HCT116 (cell line): ENCODE measurements around the gene METTL27. TPM values are rescaled to one million over a fixed set of nuclear protein-coding genes. Genes with fewer than 3 reads are reported as not detected.

Source experiments
- ATAC-seq: fragments of 200-7000 bp; cut with Tn5 transposase; 2 replicates; pipeline ENCODE4 v1.9.1; 2020; ENCODE audit warnings: mild to moderate bottlenecking, moderate library complexity
- BruUV-seq: library from RNA; stranded (reverse); fragments of 400-500 nt; replicated peaks from 2 replicates; lab custom pipeline; 2021; lab: Mats Ljungman, UMichigan
- CTCF ChIA-PET: fragments of 300-600 bp; sonication (Branson Sonifier 250); formaldehyde crosslinking; loops from one replicate; lab custom pipeline; 2021; ENCODE audit warnings: antibody characterized with exemption; lab: Charles Lee
- POLR2A ChIA-PET: fragments of 300-600, 350-600 bp; sonication (Branson Sonifier 250); formaldehyde crosslinking; loops from one replicate; lab custom pipeline; 2021; ENCODE audit warnings: antibody characterized with exemption; lab: Charles Lee
- RAD21 ChIA-PET, 2 experiments: fragments of 300-600 bp; sonication (Branson Sonifier 250); formaldehyde crosslinking; loops; one replicate each; lab custom pipeline; 2023; ENCODE audit warnings: low total read pairs in 2 of 2; ENCODE audit not compliant: uncharacterized antibody in 2 of 2, unreplicated experiment in 2 of 2, low non-redundant PET in 1 of 2; lab: Charles Lee
- DNase-seq: peaks from one replicate; pipeline ENCODE4 v3.0.0-alpha.2; 2010; ENCODE audit warnings: low read depth, low spot score
- H2AFZ ChIP-seq: fragments of 200-600 bp; shearing (Covaris generic), sonication (generic); 2 replicates; pipeline ENCODE4 v1.6.1; 2017; ENCODE audit warnings: low read depth, mixed run types, mixed read lengths, antibody characterized with exemption, low read length; ENCODE audit not compliant: poor library complexity, severe bottlenecking
- H3K27ac ChIP-seq: 2 replicates; pipeline ENCODE4 v1.5.1; 2012; ENCODE audit warnings: low read depth, low read length
- H3K27me3 ChIP-seq: fragments of 200-600 bp; sonication (generic); 2 replicates; pipeline ENCODE4 v1.6.1; 2016; ENCODE audit warnings: mixed run types, low read length, mixed read lengths; ENCODE audit not compliant: insufficient read depth
- H3K36me3 ChIP-seq, 2 experiments: fragments of 200-500 bp in 1 of 2; fragments of 200-600 bp in 1 of 2; sonication (Bioruptor generic) in 1 of 2; sonication (generic) in 1 of 2; 2 replicates each; pipeline versions ENCODE4 v1.5.1 to v1.6.1; 2014 to 2016; ENCODE audit warnings: low read length in 2 of 2, inconsistent platforms in 1 of 2, mixed read lengths in 1 of 2, mixed run types in 1 of 2; ENCODE audit not compliant: insufficient read depth in 2 of 2, control insufficient read depth in 1 of 2
- H3K4me1 ChIP-seq, 2 experiments: fragments of 200-600 bp in 1 of 2; sonication (generic) in 1 of 2; 2 replicates each; pipeline versions ENCODE4 v1.5.1 to v1.6.1; 2012 to 2017; ENCODE audit warnings: low read length in 2 of 2, inconsistent platforms in 1 of 2, mild to moderate bottlenecking in 1 of 2, mixed read lengths in 1 of 2, mixed run types in 1 of 2, moderate library complexity in 1 of 2; ENCODE audit not compliant: insufficient read depth in 2 of 2, control insufficient read depth in 1 of 2
- H3K4me2 ChIP-seq: fragments of 200-600 bp; sonication (generic); 2 replicates; pipeline ENCODE4 v1.6.1; 2017; ENCODE audit warnings: mixed run types, low read length, mixed read lengths
- H3K4me3 ChIP-seq, 2 experiments: fragments of 200-600 bp in 1 of 2; sonication (generic) in 1 of 2; replicated peaks in 1 of 2; 2 replicates each; pipeline ENCODE4 v1.5.1; 2011 to 2016; ENCODE audit warnings: low read length in 2 of 2, control low read depth in 1 of 2, low read depth in 1 of 2, mild to moderate bottlenecking in 1 of 2, mixed read lengths in 1 of 2, mixed run types in 1 of 2
- H3K79me2 ChIP-seq: fragments of 200-600 bp; sonication (generic); 2 replicates; pipeline ENCODE4 v1.6.1; 2017; ENCODE audit warnings: mild to moderate bottlenecking, mixed run types, low read length, moderate library complexity, mixed read lengths; ENCODE audit not compliant: insufficient read depth
- H3K9ac ChIP-seq: fragments of 200-600 bp; sonication (generic); 2 replicates; pipeline ENCODE4 v1.6.1; 2016; ENCODE audit warnings: low read length, mixed read lengths
- H3K9me2 ChIP-seq: fragments of 200-600 bp; sonication (generic), shearing (Covaris generic); 2 replicates; pipeline ENCODE4 v1.6.1; 2017; ENCODE audit warnings: mixed run types, mild to moderate bottlenecking, moderate library complexity; ENCODE audit not compliant: insufficient read depth
- H3K9me3 ChIP-seq, 2 experiments: fragments of 200-500 bp in 1 of 2; fragments of 200-600 bp in 1 of 2; sonication (Bioruptor generic) in 1 of 2; sonication (generic) in 1 of 2; 2 replicates each; pipeline ENCODE4 v1.6.1; 2014 to 2017; ENCODE audit warnings: low read length in 2 of 2, mixed read lengths in 2 of 2, inconsistent platforms in 1 of 2, low read depth in 1 of 2, mild to moderate bottlenecking in 1 of 2, mixed run types in 1 of 2, moderate library complexity in 1 of 2; ENCODE audit not compliant: control insufficient read depth in 1 of 2, insufficient read depth in 1 of 2
- H4K20me1 ChIP-seq: fragments of 200-600 bp; sonication (generic), shearing (Covaris generic); 2 replicates; pipeline ENCODE4 v1.6.1; 2017; ENCODE audit warnings: mixed run types, mild to moderate bottlenecking, moderate library complexity; ENCODE audit not compliant: insufficient read depth
- EGR1 ChIP-seq: IDR thresholded peaks from 2 replicates; pipeline ENCODE4 v1.6.1; 2012; ENCODE audit warnings: low read depth
- POLR2A ChIP-seq: IDR thresholded peaks from 2 replicates; pipeline ENCODE4 v1.7.0; 2011; ENCODE audit warnings: borderline replicate concordance; ENCODE audit not compliant: insufficient read depth, insufficient read length; ENCODE audit errors: extremely low read depth
- POLR2AphosphoS5 ChIP-seq: IDR thresholded peaks from 2 replicates; pipeline ENCODE4 v1.6.1; 2011; ENCODE audit warnings: mild to moderate bottlenecking, low read depth, low read length, moderate library complexity
- ZFX ChIP-seq: fragments of 450-650 bp; IDR thresholded peaks from 2 replicates; pipeline ENCODE4 v1.6.1; 2017
- intact Hi-C: fragments of 100-400 bp; cut with micrococcal nuclease; formaldehyde crosslinking; loops from 2 replicates; pipeline ENCODE4 v1.10.0; 2022
- total RNA-seq: library from RNA; stranded (reverse); gene quantifications from one replicate; pipeline ENCODE4 v1.2.1, GENCODE V29; 2021; ENCODE audit not compliant: unreplicated experiment
- TF ChIP-seq, protein P1 (sequence below): IDR thresholded peaks from 2 replicates; pipeline ENCODE4 v1.6.1; 2012

METTL27 gene
- total RNA-seq, 1 experiment from 2014 or later, result 30.4 TPM

DNA sequence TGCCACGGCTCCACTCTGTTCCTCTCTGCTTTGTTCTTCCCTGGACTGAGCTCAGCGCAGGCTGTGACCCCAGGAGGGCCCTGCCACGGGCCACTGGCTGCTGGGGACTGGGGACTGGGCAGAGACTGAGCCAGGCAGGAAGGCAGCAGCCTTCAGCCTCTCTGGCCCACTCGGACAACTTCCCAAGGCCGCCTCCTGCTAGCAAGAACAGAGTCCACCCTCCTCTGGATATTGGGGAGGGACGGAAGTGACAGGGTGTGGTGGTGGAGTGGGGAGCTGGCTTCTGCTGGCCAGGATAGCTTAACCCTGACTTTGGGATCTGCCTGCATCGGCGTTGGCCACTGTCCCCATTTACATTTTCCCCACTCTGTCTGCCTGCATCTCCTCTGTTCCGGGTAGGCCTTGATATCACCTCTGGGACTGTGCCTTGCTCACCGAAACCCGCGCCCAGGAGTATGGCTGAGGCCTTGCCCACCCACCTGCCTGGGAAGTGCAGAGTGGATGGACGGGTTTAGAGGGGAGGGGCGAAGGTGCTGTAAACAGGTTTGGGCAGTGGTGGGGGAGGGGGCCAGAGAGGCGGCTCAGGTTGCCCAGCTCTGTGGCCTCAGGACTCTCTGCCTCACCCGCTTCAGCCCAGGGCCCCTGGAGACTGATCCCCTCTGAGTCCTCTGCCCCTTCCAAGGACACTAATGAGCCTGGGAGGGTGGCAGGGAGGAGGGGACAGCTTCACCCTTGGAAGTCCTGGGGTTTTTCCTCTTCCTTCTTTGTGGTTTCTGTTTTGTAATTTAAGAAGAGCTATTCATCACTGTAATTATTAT is 10.3 kb downstream of the METTL27 start:
- Histone ChIP-seq H3K36me3 (0 out of 4 replicates have a peak, but pooled peaks cover 0 to 7% of the 10 kb centered on the region in 2 experiments), H3K4me2 (peak overlapping the region; percentile 99), H3K4me3 (peak overlapping the region; percentile 93 to 96), H3K9ac (peak overlapping the region; percentile 99), H3K27ac (peak overlapping the region; percentile 96), H4K20me1 (no peaks in the 10 kb centered on the region), H3K4me1 (peaks cover 54 to 78% of the 10 kb centered on the region in 2 experiments), H3K9me3 (no peaks in the 10 kb centered on the region), H2AFZ (no peak overlapping the region), H3K9me2 (no peaks in the 10 kb centered on the region), H3K79me2 (peaks cover 23% of the 10 kb centered on the region), H3K27me3 (no peaks in the 10 kb centered on the region)
- ATAC-seq, result peak; percentile 55
- BruUV-seq, result TSS peak; percentile 43
- CTCF ChIA-PET, result interaction anchor here (1.0 to 1.9 kb wide), 6 partner anchors 21 to 147 kb away, joined by 3 to 8 read pairs (median 4); no protein-coding TSS in a partner anchor
- RAD21 ChIA-PET, result interaction anchor here (1.4 to 1.6 kb wide), 2 partner anchors 10 to 18 kb away, joined by 3 to 6 read pairs; no protein-coding TSS in a partner anchor
- POLR2A ChIA-PET, result interaction anchor here (0.8 to 5.4 kb wide), 15 partner anchors 9 to 208 kb away, joined by 3 to 87 read pairs (median 11); partner anchors contain the start of genes ABHD11, CLDN3, METTL27 and MLXIPL
- intact Hi-C loops, result loop anchor here (1.0 to 2.0 kb wide), 2 partner anchors 19 to 91 kb away; no protein-coding TSS in a partner anchor
- DNase-seq, result peak; percentile 77
- TF ChIP-seq POLR2AphosphoS5 (peak; percentile 86), ZFX (peak; percentile 31; the same call in 1 of the 2 replicates), EGR1 (no peak)

DNA sequence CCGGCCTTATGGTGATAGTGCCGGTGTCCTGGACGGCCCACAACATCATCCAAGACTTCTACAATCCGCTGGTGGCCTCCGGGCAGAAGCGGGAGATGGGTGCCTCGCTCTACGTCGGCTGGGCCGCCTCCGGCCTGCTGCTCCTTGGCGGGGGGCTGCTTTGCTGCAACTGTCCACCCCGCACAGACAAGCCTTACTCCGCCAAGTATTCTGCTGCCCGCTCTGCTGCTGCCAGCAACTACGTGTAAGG is 10.8 kb downstream of the METTL27 start:
- Histone ChIP-seq H3K4me1 (peaks cover 59 to 84% of the 10 kb centered on the region in 2 experiments), H3K4me2 (peak overlapping the region; percentile 99), H3K4me3 (peak overlapping the region; percentile 93 to 96), H3K27me3 (no peaks in the 10 kb centered on the region), H3K36me3 (0 out of 4 replicates have a peak, but pooled peaks cover 0 to 7% of the 10 kb centered on the region in 2 experiments), H4K20me1 (no peaks in the 10 kb centered on the region), H3K9me2 (no peaks in the 10 kb centered on the region), H3K79me2 (peaks cover 23% of the 10 kb centered on the region), H2AFZ (no peak overlapping the region), H3K9me3 (no peaks in the 10 kb centered on the region), H3K9ac (peak overlapping the region; percentile 99), H3K27ac (peak overlapping the region; percentile 96)
- no peak for DNase-seq
- CTCF ChIA-PET, result no interaction called here
- TF ChIP-seq, protein P1, sequence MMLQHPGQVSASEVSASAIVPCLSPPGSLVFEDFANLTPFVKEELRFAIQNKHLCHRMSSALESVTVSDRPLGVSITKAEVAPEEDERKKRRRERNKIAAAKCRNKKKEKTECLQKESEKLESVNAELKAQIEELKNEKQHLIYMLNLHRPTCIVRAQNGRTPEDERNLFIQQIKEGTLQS, result no peak
- TF ChIP-seq POLR2A, result peak; percentile 22
- ATAC-seq, result peak; percentile 0
- POLR2A ChIA-PET, result interaction anchor here (1.4 to 5.4 kb wide), 9 partner anchors 9 to 97 kb away, joined by 5 to 87 read pairs (median 30); partner anchors contain the start of genes ABHD11, CLDN3 and METTL27
- intact Hi-C loops, result no loop called here
- no TSS peak for BruUV-seq
- RAD21 ChIA-PET, result no interaction called here
